BJ (cell line): ENCODE measurements around the gene ERP44. TPM values are rescaled to one million over a fixed set of nuclear protein-coding genes. Genes with fewer than 3 reads are reported as not detected.

Source experiments
- CTCF ChIA-PET: fragments of 350-600 bp; formaldehyde crosslinking; extraction: SDS; loops from one replicate; lab custom pipeline; 2021; ENCODE audit warnings: antibody characterized with exemption, inconsistent platforms; lab: Yijun Ruan, JAX
- POLR2A ChIA-PET: fragments of 300-600 bp; sonication (Branson Sonifier 250); formaldehyde crosslinking; extraction: SDS; loops from one replicate; lab custom pipeline; 2021; ENCODE audit warnings: antibody characterized with exemption; lab: Charles Lee
- DNase-seq: peaks from one replicate; pipeline ENCODE4 v3.0.0-alpha.2; 2011; ENCODE audit warnings: low read depth
- H3K27me3 ChIP-seq: 2 replicates; pipeline ENCODE4 v1.6.0; 2011; ENCODE audit warnings: low read length; ENCODE audit not compliant: control insufficient read depth, insufficient read depth
- H3K36me3 ChIP-seq: 2 replicates; pipeline ENCODE4 v1.5.1; 2011; ENCODE audit warnings: low read length; ENCODE audit not compliant: control insufficient read depth, insufficient read depth
- H3K4me3 ChIP-seq: 2 replicates; pipeline ENCODE4 v1.5.1; 2011; ENCODE audit warnings: low read depth, mild to moderate bottlenecking, control low read depth, low read length
- CTCF ChIP-seq: IDR thresholded peaks from 2 replicates; pipeline ENCODE4 v1.5.1; 2011; ENCODE audit warnings: low read depth, mild to moderate bottlenecking, control low read depth, inconsistent platforms, low read length, moderate library complexity; ENCODE audit not compliant: insufficient read depth
- polyA plus RNA-seq: library from polyadenylated mRNA; depleted of rRNA; stranded (reverse); fragments of >200 nt; gene quantifications from 2 replicates; pipeline ENCODE4 v1.2.3, GENCODE V29; 2011

The ERP44 gene
- polyA plus RNA-seq, 1 experiment = 9.8 TPM

- POLR2A ChIA-PET = no interaction called here
- CTCF ChIA-PET = interaction anchor here (0.7 to 1.0 kb wide), 3 partner anchors 22 to 68 kb away, joined by 3 to 4 read pairs (median 3); no protein-coding TSS in a partner anchor
- Histone ChIP-seq H3K36me3 (no peaks in the 10 kb centered on the region; the same call in 1 of the 2 replicates), H3K4me3 (no peak overlapping the region), H3K27me3 (no peaks in the 10 kb centered on the region)
- no peak for TF ChIP-seq CTCF
- DNase-seq = no peak
Measured at GRCh38 chr9:99948896-99949295, 149.9 kb downstream of the ERP44 start.

GRCh38 chr9:99948482-99948881, 150.3 kb downstream of the ERP44 start:
- no peak for DNase-seq
- ChIA-PET POLR2A (no interaction called here), CTCF (interaction anchor here (0.7 to 1.5 kb wide), 3 partner anchors 17 to 34 kb away, joined by 3 to 4 read pairs (median 3); no protein-coding TSS in a partner anchor)
- Histone ChIP-seq H3K27me3 (no peaks in the 10 kb centered on the region), H3K4me3 (no peak overlapping the region), H3K36me3 (no peaks in the 10 kb centered on the region; the same call in 1 of the 2 replicates)
- TF ChIP-seq CTCF = no peak

- DNase-seq = no peak
- no peaks in the 10 kb centered on the region; the same call in 1 of the 2 replicates for H3K36me3 ChIP-seq
- ChIA-PET POLR2A (no interaction called here), CTCF (interaction anchor here (0.6 to 1.5 kb wide), 8 partner anchors 12 to 143 kb away, joined by 3 to 5 read pairs (median 3); no protein-coding TSS in a partner anchor)
- TF ChIP-seq CTCF = peak; percentile 24; the same call in 1 of the 2 replicates
- H3K27me3 ChIP-seq = no peaks in the 10 kb centered on the region
- no peak overlapping the region for H3K4me3 ChIP-seq
Measured at GRCh38 chr9:99947395-99947794, 151.4 kb downstream of the ERP44 start.

GRCh38 chr9:99936947-99937587, 161.7 kb downstream of the ERP44 start:
- no peak for DNase-seq
- H3K4me3 ChIP-seq = no peak overlapping the region
- H3K27me3 ChIP-seq = no peaks in the 10 kb centered on the region
- no peaks in the 10 kb centered on the region for H3K36me3 ChIP-seq
- ChIA-PET CTCF (no interaction called here), POLR2A (no interaction called here)
- no peak for TF ChIP-seq CTCF

GRCh38 chr9:99931155-99931840, 167.5 kb downstream of the ERP44 start:
- ChIA-PET CTCF (interaction anchor here (1.3 to 1.6 kb wide), 3 partner anchors 14 to 16 kb away, joined by 3 to 5 read pairs (median 3); no protein-coding TSS in a partner anchor), POLR2A (interaction anchor here (0.7 kb wide), 1 partner anchor 354 kb away, joined by 5 read pairs; no protein-coding TSS in a partner anchor)
- DNase-seq = no peak
- Histone ChIP-seq H3K4me3 (no peak overlapping the region), H3K27me3 (no peaks in the 10 kb centered on the region), H3K36me3 (no peaks in the 10 kb centered on the region)
- no peak for TF ChIP-seq CTCF
